ENCODE measurements around the gene RASEF.
"Not testable (repeated sequence)": the region's sequence is repeated elsewhere in the genome, so short reads cannot be mapped to it uniquely, and the experiment has no call there.

Gene RASEF

GRCh38 chr9:83062651-83063527, at the start of gene RASEF:
Gene RASEF (minus strand): TSS chr9:83063142. CDS start chr9:83062867, 275 bp downstream.
- DNase-seq (ENCODE audit: low spot score) = no peak

DNA sequence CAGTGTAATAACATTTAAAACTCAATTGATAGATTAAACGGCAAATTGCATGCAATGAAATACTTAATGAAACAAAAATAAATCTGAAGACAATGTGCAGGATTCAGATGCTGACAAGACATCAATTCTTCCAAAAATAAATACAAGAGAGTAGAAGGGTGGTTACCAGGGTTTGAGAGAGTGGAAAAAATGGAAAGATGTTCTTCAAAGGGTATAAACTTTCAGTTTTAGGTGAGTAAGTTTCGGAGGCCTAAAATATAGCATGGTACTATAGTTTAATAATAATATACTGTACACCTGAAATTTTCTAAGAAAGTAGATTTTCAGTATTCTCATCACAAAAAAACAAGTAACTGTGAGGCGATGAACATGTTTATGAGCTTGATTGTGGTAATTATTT, 48.2 kb upstream of the RASEF start:
- DNase-seq (ENCODE audit: low spot score) = no peak

- no peak for DNase-seq (ENCODE audit: low spot score)
Observed at GRCh38 chr9:83109296-83109695, 46.4 kb upstream of the RASEF start.

DNA sequence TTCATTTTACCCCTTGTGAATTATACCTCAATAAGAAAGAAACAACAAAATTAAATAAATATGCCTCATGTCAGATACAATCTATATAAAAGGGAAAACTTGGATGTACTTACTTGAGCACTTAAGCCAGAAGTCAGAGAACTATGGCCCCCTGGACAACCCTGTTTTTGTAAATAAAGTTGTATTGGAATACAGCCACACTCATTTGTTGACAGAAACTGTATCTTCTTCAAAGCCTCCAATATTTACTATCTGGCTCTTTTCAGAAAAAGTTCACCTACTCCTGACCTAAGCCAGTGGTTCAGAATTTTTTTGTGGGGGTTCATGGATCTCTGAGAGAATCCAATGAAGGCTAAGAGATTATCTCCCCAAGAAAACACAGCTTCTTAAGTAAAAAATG, 45.3 kb upstream of the RASEF start:
- no peak for DNase-seq (ENCODE audit: low spot score)

- DNase-seq (ENCODE audit: low spot score) = no peak
Observed at GRCh38 chr9:83106772-83107171, 43.8 kb upstream of the RASEF start.

DNA sequence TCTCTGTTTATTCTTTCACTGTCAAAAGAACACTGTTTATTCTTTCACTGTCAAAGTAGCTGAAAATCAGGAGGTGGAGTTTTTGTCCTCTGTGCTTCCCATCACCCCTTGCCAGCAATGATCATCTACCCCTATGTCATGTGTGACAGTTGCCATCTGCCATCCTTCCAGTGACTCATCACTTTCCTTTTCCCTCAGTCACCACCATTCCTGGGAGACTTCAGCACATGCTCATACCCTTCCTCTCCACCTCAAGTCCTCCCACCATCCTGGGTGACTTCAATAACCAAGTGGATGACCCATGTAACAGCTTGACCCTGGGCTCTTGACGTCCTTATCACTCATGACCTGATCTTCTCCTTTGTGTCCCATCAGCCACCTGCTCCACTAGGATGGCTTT, 43.3 kb upstream of the RASEF start:
- no peak for DNase-seq (ENCODE audit: low spot score)

DNA sequence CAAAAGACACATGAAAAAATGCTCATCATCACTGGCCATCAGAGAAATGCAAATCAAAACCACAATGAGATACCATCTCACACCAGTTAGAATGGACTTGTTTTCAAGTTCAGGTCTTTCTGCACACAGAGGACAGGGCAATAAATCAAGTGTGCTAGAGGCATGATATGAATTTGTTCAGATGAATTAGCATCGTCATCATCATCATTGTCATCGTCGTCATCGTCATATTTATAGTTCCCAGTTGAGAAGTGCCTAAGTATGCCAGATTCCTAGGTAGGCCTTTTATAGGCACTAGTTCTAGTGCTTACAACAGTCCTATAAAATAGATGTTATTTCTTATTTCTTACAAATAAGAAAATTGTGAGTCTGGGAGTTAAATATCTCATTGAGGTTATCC, 34.7 kb upstream of the RASEF start:
- DNase-seq (ENCODE audit: low spot score) = no peak

DNA sequence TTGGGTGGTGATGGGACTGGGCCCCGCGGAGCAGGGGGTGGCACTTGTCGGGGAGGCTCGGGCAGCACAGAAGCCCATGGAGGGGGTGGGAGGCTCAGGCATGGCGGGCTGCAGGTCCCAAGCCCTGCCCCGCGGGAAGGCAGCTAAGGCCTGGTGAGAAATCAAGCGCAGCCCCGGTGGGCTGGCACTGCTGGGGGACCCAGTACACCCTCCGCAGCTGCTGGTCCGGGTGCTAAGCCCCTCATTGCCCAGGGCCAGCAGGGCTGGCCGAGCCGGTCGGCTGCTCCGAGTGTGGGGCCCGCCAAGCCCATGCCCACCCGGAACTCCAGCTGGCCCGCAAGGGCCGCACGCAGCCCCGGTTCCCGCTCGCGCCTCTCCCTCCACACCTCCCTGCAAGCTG, 30.4 kb upstream of the RASEF start:
- not testable (repeated sequence) for DNase-seq (ENCODE audit: low spot score)

DNA sequence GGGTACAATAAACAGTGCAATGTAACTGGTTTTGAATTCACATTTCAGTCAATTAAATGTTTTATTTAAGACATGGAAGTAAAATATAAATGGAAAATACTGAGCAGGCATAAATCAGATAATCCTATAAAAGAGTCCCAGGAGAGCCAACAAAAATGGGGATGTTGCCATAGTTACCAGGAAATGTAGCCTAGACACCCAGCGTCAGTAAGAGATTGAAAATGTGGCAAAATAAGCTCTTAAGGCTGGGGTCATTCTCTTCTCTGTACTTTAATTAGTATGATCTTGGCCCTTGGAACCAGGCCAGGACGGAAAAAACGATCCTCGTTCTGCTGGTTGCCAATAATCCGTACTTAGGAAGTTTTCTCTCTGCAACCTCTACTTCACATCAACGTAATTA, 18.9 kb upstream of the RASEF start:
- no peak for DNase-seq (ENCODE audit: low spot score)

DNA sequence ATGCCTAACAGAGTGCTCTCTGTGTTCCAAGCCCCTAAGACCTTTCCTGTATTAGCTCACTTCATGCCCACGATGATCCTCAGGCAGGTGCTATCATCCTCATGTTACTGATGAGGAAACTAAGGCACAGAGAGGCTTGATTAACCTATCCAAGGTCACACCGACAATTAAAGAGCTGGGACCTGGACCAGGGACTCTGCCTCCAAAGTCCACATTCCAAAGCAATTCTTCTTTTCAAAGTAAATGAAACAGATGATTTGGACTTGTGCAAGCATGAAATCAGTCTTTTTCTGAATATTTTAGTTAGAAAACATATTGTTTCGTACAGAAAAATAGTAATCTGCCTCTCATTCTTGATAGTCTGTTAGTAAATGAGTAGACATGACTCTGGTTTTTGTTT, 18.1 kb upstream of the RASEF start:
- no peak for DNase-seq (ENCODE audit: low spot score)

DNA sequence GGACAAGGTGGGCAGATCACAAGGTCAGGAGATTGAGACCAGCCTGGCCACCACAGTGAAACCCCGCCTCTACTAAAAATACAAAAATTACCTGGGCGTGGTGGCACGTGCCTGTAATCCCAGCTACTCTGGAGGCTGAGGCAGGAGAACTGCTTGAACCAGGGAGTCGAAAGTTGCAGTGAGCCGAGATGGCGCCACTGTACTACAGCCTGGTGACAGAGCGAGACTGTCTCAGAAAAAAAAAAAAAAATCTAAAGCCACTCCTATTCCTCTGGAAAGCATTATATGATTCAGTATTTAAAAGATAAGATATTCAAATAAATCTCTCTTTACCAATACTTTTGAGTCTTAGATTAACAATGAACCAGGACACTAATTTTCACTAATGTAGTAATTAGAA, 13.0 kb upstream of the RASEF start:
- DNase-seq (ENCODE audit: low spot score) = not testable (repeated sequence)

- DNase-seq (ENCODE audit: low spot score) = not testable (repeated sequence)
Observed at GRCh38 chr9:83072498-83072897, 9.6 kb upstream of the RASEF start.

DNA sequence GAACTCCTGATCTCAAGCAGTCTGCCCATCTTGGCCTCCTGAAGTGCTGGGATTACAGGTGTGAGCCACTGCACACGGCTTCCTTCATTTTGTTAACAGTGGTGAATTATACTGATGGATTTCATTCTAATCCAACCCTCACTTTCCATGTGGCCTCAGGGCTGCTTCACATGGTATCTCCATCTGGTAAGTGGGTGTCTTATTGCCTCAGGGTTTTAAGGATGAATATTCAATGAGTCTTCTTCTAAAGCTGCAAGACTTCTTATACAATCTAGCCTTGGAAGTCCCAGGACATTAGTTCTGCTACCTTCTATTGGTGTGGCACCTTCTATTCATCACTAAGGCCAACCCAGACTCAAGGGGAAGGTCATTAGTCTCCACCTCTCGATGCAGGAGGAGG, 8.7 kb upstream of the RASEF start:
- DNase-seq (ENCODE audit: low spot score) = no peak

DNA sequence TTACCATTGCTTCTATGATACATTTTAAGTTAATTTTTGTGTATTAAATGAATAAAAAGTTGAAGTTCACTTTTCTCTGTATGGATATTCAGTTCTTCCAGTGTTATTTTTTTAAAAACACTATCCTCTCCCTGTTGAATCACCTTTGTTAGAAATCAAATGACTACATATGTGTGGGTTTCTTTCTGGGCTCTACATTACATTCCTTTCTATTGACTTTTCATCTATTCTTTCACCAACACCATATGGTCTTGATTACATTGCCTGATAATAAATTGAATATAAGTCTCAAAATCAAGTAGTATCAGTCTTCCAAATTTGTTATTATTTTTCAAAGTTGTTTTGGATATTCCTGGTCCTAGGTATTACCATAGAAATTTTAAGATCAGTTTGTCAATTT, 7.3 kb upstream of the RASEF start:
- no peak for DNase-seq (ENCODE audit: low spot score)

- DNase-seq (ENCODE audit: low spot score) = no peak
Observed at GRCh38 chr9:83069651-83070050, 6.7 kb upstream of the RASEF start.

DNA sequence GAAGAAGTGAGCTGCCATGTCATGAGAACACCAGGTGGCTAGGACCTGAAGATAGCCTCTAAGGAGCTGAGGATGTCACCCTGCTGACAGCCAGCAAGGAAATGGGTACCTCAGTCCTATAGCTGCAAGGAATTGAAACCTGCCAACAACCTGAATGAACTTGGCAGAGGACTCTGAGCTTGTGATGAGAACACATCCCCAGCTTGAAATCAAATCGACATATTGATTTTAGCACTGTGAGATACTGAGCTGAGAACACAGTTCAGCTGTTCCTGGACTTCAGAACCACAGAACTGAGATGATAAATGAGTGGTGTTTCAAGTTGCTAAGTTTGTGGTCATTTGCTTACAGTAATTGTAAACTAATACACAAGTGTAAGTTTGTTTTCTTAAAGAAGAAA, 5.5 kb upstream of the RASEF start:
- no peak for DNase-seq (ENCODE audit: low spot score)

- DNase-seq (ENCODE audit: low spot score) = no peak
Observed at GRCh38 chr9:83067579-83067978, 4.6 kb upstream of the RASEF start.

GRCh38 chr9:83066771-83067170, 3.8 kb upstream of the RASEF start:
- no peak for DNase-seq (ENCODE audit: low spot score)

- no peak for DNase-seq (ENCODE audit: low spot score)
Observed at GRCh38 chr9:83065233-83065632, 2.3 kb upstream of the RASEF start.

DNA sequence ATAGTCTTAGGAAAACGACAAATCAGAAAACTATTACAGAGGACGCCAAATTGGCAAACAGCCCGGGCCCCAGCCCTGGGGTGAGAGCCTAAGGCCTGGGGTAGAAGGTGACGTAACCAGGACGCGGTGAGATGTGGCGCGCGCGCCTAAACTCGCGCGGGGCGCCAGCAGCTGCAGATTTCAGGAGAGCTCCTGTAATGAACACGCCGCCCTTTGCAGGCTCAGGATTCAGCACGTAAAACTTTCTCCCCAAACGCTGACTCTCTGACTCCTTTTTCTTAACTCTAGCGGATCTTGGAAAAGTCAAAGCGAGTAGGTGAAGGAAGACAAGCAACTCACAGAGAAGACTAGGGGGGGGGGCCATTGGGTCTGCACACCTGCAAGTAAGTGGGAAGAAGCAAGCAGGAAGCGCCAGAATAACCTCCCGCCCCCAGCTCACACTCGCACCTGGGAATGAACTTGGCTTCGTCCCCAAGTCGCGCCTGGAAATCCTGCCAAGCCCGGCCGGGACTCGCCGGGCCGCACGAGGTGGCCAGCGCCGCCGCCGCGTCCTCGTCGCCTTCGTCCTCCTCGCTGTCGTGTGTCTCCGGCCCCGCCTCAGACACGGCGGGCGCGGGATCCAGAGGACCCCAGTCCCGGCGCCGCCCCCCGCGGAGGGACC, 822 bp downstream of the RASEF start:
- DNase-seq (ENCODE audit: low spot score) = no peak

DNA sequence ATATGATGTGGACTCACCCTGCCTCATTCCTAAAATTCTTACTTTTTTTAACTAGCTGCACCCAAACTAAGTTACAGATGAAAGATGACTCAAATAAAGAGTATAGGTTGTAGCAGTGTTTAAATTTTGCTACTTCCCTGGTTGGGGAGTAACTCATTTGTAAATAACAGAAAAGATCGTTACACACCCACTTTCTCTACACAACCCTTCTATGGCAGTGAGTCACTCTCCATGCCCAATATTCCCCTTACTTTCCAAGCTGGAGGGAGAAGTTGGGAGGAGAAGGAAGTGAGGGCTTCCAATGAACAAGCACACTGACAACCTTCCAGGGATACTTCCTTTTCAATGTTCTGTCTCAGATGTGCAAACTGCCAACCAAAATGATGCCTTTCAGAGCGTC, 1.9 kb downstream of the RASEF start:
- DNase-seq (ENCODE audit: low spot score) = no peak

DNA sequence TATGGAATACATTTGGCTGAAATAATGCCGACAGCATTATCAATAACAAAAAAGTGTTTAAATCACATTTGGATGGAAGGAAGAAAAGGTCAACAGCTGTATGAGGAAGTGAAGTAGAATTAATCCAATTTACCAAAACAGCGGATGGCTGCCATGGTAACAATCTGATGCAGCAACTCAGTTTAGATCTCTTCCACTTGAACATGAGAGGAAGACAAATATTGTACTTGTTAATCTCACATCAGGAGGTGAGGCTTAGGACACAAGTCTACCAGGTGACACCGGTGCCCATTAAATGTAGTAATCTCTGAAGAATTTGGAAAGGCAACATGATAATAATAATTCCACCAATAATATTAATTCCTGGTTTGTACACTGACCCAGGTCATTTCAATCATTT, 2.4 kb downstream of the RASEF start:
- no peak for DNase-seq (ENCODE audit: low spot score)

DNA sequence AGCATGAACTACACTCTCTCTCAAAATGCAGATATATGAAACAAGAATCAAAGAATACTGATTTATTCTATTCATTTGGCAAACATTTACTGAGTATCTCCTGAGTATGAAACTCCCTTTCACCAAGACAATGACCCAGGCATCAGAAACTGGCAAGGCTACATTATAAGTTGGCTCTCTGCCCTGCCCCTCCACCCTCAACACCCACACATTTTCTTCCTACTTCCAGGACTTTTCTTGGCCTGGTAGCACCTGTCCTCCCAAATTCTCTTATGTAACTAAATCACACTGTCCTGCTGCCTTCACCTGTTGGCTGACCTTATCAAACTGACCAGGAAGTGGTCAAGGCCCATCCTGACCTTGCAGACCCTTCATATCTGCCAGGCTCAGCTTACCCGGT, 3.5 kb downstream of the RASEF start:
- DNase-seq (ENCODE audit: low spot score) = no peak

GRCh38 chr9:83056911-83057310, 6.0 kb downstream of the RASEF start:
- no peak for DNase-seq (ENCODE audit: low spot score)

All from globus pallidus (tissue), 1 donor.